ENCODE data around the gene HDDC3. TPM values are rescaled to one million over a fixed set of nuclear protein-coding genes. Genes with fewer than 3 reads are reported as not detected.

The HDDC3 gene
- total and polyA plus RNA-seq, 9 of the 15 experiments (the other 6 are each of a cell fraction or from before 2014, with no cell fraction given), result 14.9 to 55.8 (median 36.9) TPM

- TF ChIP-seq ZBTB1 (CRISPR knock-in tag; IDR thresholded peaks at IDR 0.05; ENCODE audit: borderline replicate concordance, low read depth), result no peak
- TF ChIP-seq ZNF655 (CRISPR knock-in tag; IDR thresholded peaks at IDR 0.05), result no peak
- peak in 1 of 2 experiments; percentile 26; a peak in 1 of 4 replicates for TF ChIP-seq TBL1XR1 (IDR thresholded peaks at IDR 0.05; ENCODE audit: low read length in 2 of 2)
- no peak for TF ChIP-seq CBFA2T3 (IDR thresholded peaks at IDR 0.05)
- no peak for TF ChIP-seq RBM25 (IDR thresholded peaks at IDR 0.05; ENCODE audit: low read depth, low read length, severe bottlenecking)
- peak; percentile 84 for TF ChIP-seq SMARCA5 (IDR thresholded peaks at IDR 0.05)
- no peak for TF ChIP-seq MED1 (CRISPR knock-in tag; IDR thresholded peaks at IDR 0.05; ENCODE audit: borderline replicate concordance)
- peak; percentile 29; the same call in 1 of the 2 replicates for TF ChIP-seq KAT7 (CRISPR knock-in tag; IDR thresholded peaks at IDR 0.05; ENCODE audit: borderline replicate concordance)
- no peak for TF ChIP-seq MBD1 (CRISPR knock-in tag; IDR thresholded peaks at IDR 0.05)
- TF ChIP-seq PYGO2 (tag; IDR thresholded peaks at IDR 0.05), result no peak
- no peak for TF ChIP-seq ZNF444 (CRISPR knock-in tag; IDR thresholded peaks at IDR 0.05)
- peak in 1 of 2 experiments; percentile 68 for TF ChIP-seq AFF1 (IDR thresholded peaks at IDR 0.05; ENCODE audit: low read depth in 1 of 2, partially characterized antibody in 2 of 2)
- TF ChIP-seq THAP12 (CRISPR knock-in tag; IDR thresholded peaks at IDR 0.05), result peak; percentile 77
- TF ChIP-seq E2F4 (CRISPR knock-in tag; IDR thresholded peaks at IDR 0.05; ENCODE audit: low read depth), result no peak
Observed at GRCh38 chr15:90902040-90902839, 30.1 kb downstream of the HDDC3 start (continued).
